NCI-H1092 (cell line): Measurements from ENCODE around the gene LILRB5.
"Not testable (repeated sequence)": the region's sequence is repeated elsewhere in the genome, so short reads cannot be mapped to it uniquely, and the experiment has no call there.

Source experiments
- DNase-seq: peaks from one replicate; lab custom pipeline; 2025; lab: John Stamatoyannopoulos, UW

The LILRB5 gene

GRCh38 chr19:54214217-54214616 lies 42.9 kb downstream of the LILRB5 start:
- DNase-seq: not testable (repeated sequence)

DNA sequence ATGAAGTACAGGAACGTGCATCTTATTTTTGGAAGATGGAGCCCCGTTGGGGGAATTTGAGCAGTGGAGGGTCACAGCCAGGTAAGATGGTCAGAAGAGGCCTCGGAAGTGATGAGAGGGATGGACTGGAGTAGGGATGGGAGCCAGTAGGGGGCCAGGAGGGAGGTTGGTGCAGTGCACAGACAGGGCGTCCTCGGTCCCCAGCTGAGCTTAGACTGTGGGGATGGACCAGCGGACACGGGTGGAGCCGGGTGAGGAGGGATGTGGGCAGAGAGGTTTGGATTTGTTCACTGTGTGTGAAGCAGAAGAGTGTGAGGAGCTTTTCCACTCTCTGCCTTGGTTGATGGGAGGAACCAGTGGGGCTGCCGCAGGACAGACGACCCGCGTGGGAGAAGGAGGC lies 45.8 kb downstream of the LILRB5 start:
- DNase-seq: no peak

DNA sequence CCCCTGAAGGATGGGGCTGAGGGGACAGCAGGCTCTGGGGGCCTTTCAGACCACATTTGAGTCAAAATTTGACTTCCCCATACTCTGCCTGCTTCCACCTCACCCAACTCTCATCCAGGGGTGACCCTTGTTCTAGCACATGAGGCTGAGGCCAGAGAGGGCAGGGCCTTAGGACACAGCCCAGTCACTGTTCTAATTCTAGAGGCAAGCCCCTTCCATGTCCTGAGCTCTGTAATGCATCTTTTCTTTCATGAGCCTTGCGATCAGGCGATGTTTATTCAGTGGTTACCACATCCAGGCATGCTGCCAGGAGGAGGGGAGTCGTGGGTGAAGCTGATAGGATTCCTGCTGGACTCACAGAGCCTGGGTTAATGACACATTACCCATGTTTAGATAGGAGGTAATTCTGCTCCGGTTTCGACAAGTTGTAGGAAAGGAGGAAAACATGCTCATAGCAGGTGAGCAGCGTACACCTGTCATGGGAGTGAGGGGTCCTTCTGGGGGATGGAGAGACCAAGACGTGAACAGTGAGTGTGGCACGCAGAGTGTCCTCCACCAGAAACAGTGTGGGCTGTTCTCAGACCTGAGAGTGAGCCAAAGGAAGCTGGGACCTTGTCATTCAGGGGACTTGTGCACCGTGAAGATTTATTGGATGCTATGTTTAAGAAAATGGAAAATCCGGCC lies 47.1 kb downstream of the LILRB5 start:
- peak; percentile 81 for DNase-seq

DNA sequence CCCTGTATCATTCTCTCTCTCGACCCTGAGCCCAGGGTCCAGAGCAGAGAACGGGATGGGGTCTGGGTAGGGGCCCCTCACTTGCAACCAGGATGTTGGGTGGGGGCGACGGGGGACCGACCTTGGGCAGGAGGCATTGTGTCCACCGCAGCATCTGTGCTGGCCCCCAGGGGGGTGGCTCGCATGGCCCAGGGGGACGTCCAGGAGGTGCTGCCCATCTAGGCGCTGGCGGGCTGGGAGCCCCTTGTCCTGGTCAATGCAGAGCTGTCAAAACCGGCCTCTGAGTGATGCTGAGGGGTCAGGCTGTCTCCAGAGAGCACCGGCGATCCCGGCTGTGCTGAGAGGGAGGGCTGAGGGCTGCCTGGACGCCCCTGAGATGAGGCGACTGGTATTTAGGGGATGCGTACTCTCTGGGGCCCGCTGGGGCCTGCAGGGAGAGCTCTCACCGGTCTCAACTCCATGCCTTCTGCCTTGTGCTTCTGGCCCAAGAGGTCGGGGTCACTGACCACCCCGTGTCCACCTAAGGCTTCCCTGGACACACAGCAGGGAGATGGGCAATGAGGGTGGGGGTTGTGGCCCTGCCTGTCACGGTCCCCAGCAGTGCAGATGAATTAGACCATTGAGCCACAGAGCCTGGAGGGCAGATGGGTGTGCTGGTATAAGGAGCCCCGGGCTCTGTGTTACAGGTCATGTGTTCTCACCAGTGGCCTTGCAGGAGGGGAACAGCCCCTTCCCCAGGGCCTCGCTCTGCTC lies 47.8 kb downstream of the LILRB5 start:
- DNase-seq: no peak

- DNase-seq: no peak
These were observed 48.4 kb downstream of the LILRB5 start for GRCh38 chr19:54208784-54209057.

DNA sequence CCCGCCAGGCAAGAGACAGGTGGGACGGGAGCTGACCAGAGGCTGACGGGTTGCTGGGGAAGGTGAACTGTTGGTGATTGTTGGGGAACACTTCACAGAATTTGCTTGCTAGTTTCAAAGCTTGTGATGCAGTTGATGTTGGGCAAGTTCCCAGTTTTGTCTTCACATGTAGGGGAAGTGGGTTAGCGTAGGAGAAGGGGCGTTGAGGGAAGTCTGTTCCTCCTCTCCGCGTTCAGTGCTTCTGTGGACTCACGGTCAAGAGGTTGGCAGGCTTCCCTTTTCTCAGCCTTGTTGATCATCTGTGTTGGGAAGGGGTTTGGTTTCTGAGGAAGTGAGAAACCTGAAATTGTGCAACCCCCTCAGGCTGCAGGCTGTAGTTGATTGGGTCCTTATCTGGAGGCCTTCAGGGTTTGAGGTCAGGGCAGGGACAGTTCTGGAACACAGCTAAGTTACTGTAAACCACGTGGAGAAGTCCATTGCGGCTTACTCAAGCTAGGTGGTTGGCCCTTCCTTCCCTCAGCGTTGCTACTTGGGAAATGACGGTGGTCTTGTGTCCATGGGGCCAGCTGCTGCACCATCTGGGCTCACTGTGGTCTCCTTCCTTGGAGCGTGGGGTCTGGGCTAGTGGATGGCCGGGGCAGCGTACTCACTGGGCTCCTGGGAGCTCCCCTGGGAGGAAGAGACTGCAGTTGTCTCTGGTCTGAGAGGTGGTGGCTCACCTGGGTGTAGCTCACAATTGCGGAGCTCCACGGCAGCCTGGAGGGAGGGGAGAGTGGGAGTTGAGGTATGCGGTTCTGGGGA lies 48.9 kb downstream of the LILRB5 start:
- no peak for DNase-seq

- DNase-seq: no peak
These were observed 49.4 kb downstream of the LILRB5 start for GRCh38 chr19:54207676-54207982.

DNA sequence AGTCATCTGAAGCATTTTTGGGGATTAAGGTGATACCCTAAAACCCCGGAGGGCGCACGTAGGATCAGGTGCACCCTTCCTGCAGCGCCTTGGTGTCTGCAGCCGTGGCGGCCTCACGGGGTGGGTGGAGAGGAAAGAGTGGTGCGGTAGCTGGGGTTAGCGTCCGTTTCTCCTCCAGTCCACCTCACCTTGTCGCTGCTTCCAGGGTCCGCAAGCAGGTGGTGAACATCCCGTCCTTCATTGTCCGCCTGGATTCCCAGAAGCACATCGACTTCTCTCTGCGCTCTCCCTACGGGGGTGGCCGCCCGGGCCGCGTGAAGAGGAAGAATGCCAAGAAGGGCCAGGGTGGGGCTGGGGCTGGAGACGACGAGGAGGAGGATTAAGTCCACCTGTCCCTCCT lies 49.9 kb downstream of the LILRB5 start:
- DNase-seq: not testable (repeated sequence)

DNA sequence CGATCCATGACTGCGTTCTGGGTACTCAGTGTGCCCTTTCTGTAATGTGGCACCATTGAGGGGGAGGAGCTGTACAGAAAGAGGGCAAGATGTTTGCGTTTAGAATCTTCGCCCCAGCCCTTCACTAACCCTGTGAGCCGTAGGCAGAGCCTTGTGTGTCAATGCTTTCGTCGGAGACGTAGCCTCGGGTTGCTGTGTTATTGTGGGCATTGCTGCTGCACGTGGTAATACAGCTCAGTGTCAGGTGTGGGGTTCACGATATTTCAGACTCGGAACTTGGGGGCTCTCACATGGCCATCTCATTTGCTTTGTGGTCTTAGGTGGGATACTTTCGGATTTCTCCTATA lies 50.3 kb downstream of the LILRB5 start:
- DNase-seq: no peak

GRCh38 chr19:54206030-54206830 lies 50.8 kb downstream of the LILRB5 start:
- DNase-seq: no peak

DNA sequence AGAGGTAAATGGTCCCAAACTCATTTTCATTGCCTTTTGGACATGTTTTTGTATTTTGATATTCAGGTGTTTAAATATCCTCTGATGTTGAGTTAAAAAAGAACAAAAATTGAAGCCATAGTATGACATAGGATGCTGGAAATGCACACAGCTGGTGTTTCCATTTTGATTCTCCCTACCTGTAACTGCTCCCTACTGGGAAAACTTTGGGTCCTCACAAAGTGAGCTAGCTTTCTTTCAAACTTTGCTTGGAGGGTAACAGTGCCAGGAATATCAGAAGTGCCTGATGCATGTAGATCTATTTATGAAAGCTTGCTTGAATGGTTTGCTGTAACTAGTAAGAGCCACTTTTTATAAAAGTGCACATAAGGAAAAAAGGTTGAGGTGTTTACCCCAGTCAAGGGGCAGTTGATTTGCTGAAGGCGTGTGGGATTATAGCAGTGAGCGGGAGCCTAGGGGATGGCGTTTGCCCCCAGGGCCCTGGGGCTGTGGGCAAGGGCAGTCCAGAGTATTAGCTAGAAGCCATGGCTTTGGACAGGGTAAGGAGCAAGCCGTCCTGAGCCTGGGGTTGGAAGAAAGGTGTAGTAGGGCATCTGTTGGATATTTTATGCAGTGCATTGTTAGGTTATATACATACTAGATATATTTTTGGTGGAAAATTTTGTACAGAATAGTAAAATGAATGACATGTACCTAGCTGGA lies 52.2 kb downstream of the LILRB5 start:
- no peak for DNase-seq

DNA sequence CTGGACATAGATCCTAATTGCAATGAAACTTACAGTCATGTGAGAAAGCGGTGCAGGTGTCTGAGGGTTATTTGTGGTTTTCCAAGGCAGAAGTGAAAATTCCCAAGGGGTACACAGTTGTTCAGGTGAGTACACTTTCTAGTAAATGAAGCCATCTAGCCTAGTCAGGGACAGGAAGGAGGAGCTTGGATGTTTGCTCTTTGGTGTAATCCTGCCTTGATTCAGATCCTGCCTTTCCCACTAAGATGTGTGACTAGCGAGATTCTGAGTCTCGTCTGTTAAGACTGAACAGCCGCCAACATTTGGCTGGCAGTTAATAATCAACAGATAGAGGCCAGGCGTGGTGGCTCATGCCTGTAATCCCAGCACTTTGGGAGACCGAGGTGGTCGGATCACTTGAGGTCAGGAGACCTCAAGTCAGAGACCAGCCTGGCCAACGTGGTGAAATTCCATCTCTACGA lies 53.9 kb downstream of the LILRB5 start:
- no peak for DNase-seq

DNA sequence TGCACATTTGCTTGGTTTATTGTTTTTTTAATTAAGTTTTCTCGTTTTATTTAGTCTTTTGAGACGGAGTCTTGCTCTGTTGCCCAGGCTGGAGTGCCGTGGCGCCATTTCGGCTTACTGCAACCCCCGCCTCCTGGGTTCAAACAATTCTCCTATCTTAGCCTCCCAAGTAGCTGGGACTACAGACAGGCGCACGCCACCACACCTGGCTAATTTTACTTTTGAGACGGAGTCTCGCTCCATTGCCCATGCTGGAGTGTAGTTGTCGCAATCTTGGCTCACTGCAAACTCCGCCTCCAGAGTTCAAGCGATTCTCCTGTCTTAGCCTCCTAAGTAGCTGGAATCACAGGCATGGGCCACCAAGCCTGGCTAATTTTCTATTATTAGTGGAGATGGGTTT lies 55.1 kb downstream of the LILRB5 start:
- DNase-seq: no peak

GRCh38 chr19:54201172-54201701 lies 55.8 kb downstream of the LILRB5 start:
- DNase-seq: no peak
